DND-41 (cell line): ENCODE results near the gene EMD.

Experiments
- CTCF ChIP-seq: IDR thresholded peaks from 2 replicates; pipeline ENCODE4 v1.5.1; 2012; ENCODE audit warnings: borderline replicate concordance, low read length, moderate library complexity, mild to moderate bottlenecking; ENCODE audit not compliant: poor library complexity, severe bottlenecking; ENCODE audit errors: extremely low read depth
- EZH2 ChIP-seq: IDR thresholded peaks from 3 replicates; pipeline ENCODE4 v1.6.1; 2012; ENCODE audit warnings: borderline replicate concordance, low read depth, mild to moderate bottlenecking, moderate library complexity, low read length, inconsistent platforms; ENCODE audit not compliant: severe bottlenecking

GRCh38 chrX:154401045-154401799 is 22.1 kb downstream of the EMD start:
- TF ChIP-seq CTCF (no peak), EZH2 (no peak)
